Endometrial microvascular endothelial cells (primary cell): ENCODE measurements around the gene PPP5C. TPM values are rescaled to one million over a fixed set of nuclear protein-coding genes. Genes with fewer than 3 reads are reported as not detected.

Experiments used
- in situ Hi-C: cut with HindIII; loops from 2 replicates; pipeline ENCODE4 v1.10.0; 2017; ENCODE audit warnings: low sequenced_read_pairs, low pct_unique_long_range_greater_than_20kb; ENCODE audit errors: inconsistent ontology term
- total RNA-seq: library from RNA; depleted of rRNA; stranded (reverse); fragments of >200 nt; gene quantifications from one replicate; pipeline ENCODE4 v1.2.3, GENCODE V29; 2015; ENCODE audit errors: inconsistent ontology term

The PPP5C gene
- total RNA-seq, 1 donor from 2014 or later, result 119 TPM

DNA sequence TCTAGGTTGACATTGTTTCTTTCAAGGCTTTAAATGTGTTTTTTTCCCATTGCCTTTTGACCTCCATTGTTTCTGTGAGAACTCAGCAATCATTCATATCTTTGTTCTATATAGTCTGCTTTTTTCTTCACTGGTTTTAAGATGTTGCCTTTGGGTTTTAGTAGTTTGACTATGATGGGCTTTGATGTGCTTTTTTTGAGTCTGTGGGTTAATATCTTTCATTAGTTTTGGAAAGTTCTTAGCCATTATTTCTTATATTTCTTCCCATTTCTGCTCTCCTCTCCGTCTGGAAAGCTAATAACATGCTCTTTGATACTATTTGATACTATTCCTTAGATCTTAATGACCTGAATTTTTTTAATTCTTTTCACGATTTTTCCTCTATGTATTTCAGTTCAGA, 33.8 kb downstream of the PPP5C start:
- in situ Hi-C loops, result no loop called here

DNA sequence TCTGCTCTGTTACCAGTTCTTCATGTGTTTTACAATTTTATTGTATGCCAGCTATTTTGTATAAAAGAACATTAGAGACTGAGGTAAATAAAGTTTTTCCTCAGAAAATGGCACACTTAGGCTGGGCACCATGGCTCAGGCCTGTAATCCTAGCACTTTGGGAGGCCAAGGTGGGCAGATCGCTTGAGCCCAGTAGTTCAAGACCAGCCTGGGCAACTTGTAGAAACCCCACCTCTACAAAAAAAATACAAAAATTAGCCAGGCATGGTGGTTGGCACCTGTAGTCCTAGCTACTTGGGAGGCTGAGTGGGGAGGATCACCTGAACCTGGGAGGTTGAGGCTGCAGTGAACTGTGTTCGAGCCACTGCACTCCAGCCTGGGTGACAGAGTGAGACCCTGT, 34.5 kb downstream of the PPP5C start:
- in situ Hi-C loops, result no loop called here

DNA sequence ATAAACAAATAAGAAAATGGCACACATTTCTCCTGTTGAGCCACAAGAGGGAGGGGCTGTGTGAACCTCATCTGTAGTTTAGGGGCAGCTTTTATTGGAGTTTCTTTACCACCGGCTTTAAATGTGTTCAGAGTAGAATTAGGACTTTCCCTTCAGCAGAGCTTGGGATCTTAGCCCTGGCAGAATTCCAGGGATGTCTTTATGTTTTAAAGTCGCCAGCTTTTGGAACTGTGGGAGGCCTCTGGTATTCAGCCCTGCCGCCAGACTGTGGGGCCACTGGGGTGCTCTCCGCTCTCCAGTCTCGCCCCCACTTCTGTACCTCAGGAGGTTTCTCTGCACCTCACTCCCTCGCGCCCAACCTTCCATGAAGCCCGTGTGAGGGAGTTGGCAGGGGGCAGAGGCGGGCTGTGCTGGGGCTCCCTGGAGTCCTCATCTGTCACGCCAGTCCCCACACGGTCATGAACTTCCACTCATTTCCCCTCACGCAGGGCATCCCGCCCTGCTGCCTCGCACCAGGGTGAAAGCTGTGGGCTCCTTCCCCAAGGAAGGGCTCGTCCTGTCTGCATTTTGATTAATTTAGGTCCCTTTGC, 35.0 kb downstream of the PPP5C start:
- in situ Hi-C loops, result no loop called here

DNA sequence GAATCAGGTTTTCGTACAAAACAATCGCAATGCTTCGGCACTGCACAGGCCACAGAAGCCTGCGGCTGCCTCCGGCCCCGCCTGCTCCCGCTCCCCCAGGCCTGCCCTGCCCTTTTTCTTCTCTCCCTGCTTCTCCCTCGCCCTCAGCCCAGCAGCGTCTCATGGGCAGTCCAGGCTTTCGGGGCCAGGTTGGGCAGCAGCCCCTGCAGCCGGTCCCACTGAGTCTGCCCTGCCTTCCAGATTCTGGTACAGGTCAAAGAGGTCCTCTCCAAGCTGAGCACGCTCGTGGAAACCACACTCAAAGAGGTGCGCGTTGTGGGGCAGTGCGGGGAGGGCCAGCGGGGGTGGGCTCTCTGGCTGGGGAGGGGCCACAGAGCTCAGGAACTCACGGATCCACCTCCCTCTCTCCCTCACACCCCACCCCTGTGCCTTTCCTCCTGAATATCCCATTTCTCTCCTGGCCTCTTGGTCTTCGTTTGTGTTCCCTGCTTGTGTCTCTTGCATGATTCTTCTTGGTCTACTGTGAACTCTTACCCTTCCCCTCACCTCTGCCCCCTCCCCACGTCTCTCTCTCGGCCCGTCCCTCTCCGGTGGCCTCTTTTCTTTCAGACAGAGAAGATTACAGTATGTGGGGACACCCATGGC, 36.4 kb downstream of the PPP5C start:
- in situ Hi-C loops, result no loop called here

DNA sequence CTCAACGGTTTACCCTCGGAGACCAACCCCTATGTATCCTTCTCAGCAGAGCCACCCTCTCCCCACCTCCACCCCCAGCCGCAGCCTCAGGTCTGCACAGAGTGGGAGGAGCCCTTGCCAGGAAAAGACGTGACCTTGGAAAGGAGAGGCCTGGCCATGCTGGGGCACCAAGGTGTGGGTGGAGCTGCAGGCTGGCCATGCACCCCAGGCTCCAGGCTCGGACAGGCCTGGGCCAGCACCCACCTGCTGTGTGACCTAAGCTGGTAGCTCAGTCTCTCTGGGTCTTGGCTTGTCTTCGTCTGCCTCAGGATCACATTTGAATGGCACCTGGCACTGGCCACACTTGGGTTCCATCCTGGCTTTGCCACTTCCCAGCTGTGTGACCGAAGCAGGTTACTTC, 37.0 kb downstream of the PPP5C start:
- in situ Hi-C loops, result no loop called here

DNA sequence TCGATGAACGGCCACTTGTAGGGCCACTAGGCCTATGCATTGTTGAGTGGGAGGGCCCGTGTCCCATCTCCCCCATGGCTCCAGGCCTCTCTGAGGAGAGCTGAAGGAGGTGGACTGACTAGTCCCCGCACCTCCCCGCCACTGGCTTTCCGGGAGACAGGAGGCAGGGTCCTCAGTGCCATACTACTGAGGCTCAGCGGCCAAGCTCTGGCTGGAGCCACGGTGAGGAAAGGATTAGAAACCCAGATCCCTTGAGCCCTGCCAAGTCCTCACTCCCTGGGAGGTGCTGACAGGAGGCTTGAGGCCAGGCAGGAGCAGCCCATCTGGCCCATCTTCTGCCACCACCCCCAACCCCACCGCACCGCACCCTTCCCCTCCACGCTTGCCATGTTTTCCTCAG, 37.5 kb downstream of the PPP5C start:
- in situ Hi-C loops, result no loop called here

DNA sequence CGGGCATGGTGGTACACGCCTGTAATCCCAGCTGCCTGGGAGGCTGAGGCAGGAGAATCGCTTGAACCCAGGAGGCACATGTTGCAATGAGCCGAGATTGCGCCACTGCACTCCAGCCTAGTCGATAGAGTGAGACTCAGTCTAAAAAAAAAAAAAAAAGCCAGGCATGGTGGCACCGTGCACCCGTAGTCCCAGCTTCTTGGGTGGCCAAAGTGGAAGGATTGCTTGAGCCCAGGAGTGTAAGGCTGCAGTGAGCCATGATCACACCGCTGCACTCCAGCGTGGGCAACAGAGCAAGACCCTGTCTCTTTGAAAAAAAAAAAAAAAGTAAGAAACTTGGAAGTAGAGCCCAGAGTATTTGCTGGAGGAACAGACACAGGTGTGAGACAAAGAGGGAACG, 38.7 kb downstream of the PPP5C start:
- in situ Hi-C loops, result no loop called here

DNA sequence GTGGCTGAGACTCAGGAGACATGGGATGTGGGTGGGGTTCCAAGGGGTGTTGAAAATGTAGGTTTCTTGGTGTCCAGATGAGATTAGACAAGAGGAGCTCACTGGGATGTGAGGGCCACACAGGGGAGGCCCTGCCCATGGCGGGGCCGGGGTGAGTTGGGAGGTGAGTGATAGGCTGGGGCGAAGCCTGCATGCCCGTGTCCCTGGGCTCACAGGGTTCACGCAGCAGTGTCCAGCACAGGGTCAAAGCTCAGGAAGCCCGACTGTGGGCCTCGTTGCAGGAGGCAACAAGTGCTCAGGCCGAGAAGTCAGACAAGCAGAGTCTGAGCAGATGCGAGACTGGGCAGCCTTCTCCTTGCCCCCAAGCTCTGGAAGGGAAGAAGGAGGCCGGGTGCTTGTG, 39.3 kb downstream of the PPP5C start:
- in situ Hi-C loops, result no loop called here

DNA sequence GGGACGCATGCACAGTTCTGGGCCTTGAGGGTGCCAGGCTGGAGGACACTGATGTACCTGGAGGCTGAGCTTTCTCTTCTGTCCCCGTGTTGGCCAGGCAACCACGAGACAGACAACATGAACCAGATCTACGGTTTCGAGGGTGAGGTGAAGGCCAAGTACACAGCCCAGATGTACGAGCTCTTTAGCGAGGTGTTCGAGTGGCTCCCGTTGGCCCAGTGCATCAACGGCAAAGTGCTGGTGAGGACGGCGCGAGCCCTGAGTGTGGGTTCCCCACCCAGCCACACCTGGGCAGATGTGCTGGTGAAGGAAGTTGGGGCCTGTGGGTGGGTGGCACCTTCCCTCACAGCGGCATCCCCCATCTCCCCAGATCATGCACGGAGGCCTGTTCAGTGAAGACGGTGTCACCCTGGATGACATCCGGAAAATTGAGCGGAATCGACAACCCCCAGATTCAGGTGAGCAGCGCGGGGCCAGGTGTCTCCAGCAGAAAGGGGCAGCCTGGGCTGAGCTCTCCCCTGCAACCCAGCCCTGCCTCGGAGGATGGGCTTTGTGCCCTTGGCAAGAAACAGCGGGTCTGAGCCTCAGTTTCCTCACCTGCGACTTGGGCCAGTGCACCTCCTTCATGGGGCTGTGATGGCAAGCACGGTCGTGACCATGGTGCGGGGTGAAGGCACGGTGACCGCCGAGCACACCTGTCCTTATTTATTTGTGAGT, 40.3 kb downstream of the PPP5C start:
- in situ Hi-C loops, result no loop called here

DNA sequence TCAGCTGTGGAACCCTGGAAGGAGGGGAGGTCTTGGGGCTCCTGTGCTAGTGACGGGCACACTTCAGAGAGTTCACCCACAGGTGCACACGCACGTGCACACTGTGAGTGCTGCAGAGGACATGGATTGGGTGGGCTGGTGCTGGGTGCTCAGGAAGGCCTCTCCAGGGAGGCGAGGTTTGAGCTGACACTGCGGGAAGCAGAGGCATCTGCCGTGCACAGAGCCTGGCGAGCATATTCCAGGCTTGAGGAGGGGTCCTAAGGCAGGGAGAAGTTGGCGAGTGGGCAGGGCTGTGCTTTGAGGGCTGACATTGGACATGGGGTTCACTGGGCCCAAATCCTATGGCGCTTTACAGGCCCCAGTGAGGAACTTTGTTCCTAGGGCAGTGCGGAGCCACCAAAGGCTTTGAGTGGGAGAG, 40.8 kb downstream of the PPP5C start:
- in situ Hi-C loops, result no loop called here

DNA sequence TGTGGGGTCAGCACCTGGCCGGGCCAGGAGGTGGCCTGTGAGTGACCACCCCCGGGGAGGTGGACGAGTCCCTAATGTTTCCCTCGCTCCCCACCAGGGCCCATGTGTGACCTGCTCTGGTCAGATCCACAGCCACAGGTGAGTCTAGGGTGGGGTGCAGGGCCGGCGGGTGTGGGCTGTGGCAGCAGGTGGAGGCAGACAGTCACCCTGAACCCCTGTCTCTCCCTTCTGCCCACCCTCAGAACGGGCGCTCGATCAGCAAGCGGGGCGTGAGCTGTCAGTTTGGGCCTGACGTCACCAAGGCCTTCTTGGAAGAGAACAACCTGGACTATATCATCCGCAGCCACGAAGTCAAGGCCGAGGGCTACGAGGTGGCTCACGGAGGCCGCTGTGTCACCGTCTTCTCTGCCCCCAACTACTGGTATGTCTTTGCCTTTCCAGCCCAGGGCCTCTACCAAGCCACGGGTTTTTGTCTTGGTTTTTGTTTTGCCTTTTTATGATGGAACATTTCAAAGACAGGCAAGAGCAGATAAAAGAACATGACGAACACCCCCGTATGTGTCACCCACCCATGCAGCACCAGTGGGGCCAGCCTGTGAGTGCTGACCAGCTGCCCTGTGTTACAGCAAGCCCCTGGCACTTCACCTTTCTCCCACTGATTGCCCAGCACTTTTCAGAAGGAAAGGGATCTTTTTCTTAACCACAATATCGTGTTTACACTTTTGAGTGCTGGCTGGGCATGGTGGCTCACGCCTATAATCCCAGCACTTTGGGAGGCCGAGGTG, 41.6 kb downstream of the PPP5C start:
- in situ Hi-C loops, result no loop called here

DNA sequence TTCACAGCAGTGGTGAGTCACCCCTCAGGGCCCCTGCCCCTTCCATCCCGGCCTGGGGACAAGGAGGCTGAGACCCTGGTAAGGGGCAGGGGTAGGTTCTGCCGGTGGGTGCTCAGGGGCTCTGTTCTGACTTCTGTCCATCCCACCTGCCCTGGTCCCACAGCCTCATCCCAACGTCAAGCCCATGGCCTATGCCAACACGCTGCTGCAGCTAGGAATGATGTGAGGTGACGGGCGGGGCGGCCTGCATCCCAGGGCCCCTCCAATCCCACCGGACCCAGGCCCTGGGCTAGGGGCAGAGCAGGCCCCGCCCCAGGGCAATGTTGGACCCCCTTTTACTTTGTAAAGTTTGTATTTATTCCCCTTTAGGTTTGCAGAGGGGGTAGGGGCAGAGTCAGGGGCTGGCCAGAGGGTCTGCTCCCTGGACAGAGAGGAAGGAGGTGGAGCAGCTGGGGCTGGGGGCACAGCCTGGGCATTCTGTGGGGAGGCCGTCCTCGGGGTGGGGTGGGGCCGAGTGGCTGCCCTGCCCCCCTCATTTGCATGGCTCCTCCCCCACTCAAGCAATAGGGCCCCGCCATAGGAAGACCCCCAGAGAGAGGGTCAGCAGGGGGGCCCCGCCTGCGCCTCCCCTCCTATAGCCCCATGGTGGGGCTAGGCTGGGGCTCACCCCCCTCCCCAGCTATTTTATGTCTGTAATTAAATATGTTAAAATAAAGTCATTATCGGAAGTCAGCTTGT, 43.4 kb downstream of the PPP5C start:
- in situ Hi-C loops, result no loop called here

DNA sequence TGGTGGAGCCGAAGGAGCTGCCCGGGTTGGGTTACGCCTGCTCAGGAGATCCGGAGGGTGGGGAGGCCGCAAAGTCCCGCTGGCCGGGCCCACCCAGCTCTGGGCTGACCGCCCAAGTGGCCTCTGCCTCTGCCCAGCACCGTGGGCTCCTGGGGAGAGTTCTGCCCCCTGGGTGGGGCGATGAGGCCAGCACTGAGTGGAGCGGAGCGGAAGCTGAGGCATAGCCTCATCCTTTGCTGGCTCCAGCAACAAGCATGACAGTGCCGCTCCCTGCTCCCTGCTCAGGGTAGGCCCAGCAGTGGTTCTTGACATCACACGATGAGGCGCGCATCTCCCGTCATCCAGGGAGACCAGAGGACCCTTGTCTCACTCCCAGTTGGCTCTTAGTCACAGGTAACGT, 44.0 kb downstream of the PPP5C start:
- in situ Hi-C loops, result no loop called here

DNA sequence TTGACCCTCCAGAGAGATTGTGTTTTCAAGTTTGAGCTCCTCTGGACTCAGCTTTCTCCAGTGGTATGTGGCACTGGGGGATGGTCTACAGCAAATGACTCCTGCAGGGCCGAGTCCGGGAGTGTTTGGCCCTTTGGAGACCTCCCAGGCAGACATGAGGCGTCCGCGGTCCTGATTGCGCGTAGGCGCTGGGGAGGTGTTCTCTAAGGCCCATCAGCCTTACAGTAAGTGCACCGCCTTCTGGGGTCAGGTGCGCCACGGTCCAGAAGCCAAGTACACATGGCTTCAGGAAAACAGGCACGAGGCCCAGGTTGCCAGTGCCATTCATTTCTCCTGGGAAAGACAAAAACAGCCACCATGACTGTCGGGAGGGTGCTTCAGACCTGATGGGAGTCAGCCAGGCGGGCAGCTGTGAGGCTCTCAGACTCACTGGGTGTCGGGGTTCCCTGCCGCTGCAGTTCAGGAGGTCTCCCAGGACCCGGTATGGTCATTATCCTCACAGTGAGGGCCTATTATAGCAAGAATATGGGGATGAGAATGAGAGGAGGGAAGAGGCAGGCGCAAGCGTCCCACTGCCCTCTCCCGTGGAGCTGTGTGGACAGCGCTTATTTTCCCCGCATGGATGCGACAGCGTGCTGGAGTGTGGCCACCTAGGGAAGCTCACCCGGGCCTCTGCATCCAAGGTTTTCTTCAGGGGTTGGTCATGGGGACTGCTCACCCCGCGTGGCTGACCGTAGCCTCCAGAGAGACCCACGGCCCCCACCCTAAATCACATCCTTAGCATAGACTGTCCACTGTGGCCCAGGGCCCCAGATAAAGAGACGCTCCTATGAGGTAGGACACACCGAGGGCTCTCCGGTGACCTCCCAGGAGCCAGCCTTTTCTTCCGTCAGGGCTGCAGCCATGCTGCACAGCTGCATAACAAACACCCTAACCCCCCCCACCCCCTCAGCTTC, 44.7 kb downstream of the PPP5C start:
- in situ Hi-C loops, result no loop called here

DNA sequence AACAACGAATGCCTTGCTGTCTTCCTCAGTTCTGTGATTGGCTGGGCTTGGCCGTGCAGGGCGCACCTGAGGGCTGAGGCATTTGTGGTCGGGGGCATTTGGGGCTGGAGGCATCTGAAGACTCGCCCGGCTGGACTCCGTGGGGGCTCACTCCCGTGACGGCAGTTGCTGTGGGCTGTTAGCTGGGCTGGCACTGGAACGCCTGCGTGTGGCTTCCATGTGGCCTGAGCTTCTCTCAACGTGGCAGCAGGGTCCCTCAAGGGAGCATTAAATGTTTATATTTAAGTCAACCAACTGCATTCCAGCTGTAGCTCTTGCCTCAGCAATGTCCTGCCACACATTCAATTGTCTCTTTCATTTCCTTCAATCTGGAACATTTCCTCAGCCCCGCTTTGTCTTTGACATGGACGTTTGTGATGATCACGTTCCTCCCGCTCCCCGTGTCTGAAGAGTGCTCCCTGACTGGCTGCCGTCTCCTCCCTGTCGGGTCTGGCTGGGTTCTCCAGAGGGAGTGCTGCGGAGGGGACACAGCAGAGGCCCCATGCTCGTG, 45.4 kb downstream of the PPP5C start:
- in situ Hi-C loops, result no loop called here

DNA sequence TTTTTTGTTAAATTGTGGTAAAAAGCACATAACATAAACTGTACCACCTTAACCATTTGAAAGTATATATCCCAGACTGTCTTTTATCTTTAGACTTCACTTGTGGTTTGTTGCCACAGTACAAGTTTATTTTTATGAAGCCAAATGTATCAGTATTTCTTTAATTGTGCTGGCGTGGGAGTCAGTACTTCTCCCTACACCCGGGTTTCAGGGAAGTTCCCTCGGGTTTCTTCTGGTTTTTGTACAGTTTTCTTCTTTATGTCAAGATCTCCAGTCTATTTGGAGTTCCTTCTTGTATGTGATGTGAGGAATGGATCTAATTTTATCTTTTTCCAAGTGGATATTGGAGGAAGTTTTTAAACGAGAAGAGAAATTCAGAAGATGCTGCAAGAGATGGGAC, 46.0 kb downstream of the PPP5C start:
- in situ Hi-C loops, result no loop called here

DNA sequence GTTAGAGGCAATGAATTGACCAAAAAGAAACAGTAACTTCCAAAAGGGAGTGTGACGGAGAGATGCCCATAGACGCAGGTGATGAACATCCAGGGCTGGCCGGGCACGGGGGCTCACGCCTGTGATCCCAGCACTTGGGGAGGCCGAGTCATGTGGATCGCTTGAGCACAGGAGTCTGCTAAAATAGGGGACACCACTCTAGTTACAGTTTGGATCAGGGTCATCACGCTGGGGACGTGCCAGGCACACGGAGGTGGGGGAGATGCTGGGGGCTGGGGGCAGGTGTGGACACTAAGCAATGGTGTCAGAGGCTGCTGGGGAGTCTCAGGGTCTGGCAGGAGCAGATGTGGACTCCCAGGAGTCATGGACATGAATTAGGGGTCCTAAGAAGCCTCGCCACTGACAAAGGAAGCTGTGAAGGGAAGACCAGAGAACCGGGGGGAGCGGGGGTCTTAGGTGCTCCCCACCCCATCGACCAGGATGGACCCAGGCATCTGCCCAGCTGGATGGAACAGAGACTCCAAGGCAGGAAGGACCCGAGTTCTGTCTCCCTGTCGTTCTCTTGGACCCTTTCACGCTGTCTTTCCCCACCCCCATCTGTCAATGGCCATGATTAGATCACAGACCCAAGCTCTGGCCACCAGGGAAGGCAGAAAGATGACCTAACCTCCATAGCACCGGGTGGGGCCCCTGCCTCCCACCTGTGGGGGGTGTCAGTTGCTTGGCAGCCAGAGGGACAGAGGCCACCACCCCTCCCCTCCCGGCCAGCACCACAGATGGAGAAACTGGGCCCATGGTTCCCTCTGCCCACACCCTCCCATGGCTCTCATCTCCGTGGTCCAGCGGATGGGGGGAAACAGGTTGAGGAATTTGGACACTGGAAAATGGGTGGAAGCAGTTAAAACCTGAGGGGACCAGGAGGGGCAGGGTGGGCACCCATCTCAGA, 46.8 kb downstream of the PPP5C start:
- in situ Hi-C loops, result no loop called here
